HG03064 (cell line): ENCODE measurements around the gene PDE8A.

Source experiments
- ATAC-seq: cut with Tn5 transposase; IDR thresholded peaks from one replicate; pipeline ENCODE4 v1.9.1; 2021; ENCODE audit warnings: low read depth; ENCODE audit not compliant: unreplicated experiment

PDE8A gene

DNA sequence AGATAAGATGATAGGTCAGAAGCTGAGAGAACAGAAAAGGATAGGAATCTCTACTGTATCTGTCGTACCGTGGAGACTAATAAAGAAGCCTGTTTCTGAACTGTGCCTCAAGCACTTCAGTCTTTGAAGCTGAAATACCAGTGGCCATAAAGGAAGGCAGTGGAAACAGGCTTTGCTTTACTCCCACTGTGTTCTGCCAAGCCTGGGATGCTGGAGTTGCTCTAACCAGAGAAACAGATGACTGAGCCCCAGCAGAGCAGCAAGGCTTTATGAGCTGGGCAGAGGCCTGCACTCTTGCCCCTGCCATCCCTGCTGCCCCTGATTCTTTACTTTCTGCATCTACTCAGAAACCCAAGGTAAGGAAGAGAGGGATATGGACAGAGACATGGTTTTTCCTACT is 89.4 kb downstream of the PDE8A start:
- no peak for ATAC-seq

DNA sequence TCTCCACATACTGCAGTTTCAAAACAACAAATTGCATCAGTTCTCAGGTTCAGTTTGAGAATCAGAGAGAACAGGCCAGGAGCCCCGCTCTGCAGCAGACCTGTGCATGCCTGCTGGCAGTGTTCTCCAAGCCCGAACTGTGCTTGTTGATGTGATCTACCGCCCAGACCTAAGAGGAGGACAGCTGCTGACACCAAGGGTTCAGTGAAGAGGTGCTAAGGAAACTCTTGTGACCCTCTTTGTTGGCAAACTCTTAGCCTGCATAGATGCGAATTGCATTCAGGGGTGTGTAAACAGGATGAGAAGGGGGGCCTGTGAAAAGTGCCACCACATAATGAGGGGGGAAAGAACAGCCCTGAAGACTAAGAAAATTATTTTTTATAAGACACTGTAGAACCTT is 89.8 kb downstream of the PDE8A start:
- ATAC-seq, result no peak

DNA sequence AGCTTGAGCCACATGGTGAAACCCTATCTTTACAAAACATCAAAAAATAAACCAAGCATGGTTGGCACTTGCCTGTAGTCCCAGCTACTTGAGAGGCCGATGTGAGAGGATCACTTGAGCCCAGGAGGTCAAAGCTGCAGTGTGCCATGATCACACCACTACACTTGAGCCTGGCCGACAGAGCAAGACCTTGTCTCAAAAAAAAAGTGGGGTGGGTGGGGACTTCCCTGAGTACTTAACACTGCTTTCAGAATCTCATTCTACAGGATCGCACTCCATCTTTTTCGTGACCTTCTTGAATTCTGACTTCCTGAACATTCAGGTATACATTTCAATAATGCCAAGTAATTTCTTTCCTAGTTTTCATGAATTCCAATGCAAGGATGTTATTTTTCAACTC is 91.3 kb downstream of the PDE8A start:
- no peak for ATAC-seq

DNA sequence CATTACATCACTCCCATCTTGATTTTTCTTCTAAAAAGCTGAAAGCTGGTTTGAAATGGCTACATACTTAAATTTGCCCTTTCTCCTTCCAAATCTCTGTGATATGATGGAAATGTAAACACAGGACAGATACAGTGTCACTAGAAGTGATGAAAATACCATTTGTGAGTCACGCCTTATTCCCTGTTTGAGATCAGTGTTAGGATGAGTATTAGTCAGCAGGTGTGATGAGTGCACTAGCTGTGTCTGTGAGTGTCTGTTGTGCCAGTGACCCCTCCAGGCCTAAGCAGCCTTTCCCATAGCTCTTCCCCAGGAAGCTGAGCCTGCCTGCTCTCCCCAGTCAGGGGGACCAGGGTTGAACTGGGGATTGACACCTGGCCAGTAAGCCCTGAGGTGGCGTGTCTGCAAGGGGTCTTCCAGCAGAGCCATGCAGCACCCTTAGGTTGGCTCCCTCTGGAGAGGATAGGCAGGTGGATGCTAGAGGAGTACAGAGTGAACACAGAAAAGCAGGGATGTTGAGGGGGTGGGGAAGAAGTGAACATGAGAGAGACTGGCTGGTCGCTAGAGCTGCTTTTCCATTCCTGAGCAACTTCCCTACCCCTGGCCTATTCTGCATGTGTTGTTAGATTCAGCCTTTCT is 92.0 kb downstream of the PDE8A start:
- ATAC-seq, result peak; percentile 81

DNA sequence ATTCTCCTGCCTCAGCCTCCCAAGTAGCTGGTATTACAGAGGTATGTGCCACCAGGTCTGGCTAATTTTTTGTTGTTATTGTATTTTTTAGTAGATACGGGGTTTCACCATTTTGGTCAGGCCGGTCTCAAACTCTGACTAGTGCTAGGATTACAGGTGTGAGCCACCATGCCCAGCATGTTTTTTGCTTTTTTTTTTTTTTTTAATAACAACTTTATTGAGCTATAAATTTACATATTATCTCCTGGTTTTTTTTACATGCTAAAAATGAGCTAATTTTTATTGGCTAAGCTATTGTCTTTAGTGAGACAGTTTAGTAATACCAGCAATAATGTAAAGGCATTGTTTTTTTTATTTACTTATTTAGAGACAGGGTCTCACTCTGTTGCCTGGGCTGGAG is 105.2 kb downstream of the PDE8A start:
- no peak for ATAC-seq

DNA sequence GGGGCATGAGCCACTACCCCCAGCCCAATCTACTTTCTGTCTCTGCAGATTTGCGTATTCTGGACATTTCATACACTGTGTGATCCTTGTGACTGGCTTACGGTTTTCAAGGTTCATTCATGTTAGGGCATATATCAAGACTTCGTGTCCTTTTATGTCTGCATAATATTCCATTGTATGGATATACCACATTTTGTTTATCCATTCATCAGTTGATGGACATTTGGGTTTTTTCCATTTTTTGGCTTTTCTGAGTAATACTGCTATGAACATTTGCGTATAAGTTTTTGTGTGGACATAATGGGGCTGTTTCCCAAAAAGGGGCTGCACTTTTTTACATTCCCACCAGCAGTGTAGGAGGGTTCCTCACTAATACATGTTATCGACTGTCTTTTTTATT is 106.6 kb downstream of the PDE8A start:
- no peak for ATAC-seq

DNA sequence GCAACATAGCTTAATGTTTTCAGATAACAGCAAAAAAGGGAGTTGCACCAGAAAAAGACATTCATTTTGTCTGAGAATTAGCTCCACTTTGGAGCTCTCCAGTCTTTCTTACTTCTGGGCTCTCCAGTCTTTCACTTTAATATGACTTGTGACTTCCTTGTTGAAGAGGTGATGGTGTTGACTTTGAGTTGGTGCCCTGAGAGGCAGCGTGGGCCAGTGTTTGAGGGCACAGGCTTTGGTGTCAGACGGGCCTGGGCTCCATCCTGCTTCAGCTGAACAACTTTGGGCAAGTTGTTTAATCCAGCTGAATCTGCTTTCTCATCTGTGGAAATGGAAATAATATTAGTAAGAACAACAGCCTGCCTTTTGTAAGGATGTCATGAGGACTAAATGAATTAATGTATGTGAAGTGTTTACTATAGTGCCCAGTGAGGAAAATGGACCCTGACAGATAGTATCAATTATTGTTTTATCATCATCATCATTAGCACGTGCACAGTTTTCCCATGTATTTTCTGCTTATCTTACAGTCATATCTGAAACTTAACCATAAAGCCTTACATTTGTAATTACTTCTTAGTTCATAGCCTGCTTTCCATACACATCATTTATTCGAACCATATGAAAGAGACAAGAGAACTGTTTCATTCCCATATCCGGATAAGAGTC is 108.4 kb downstream of the PDE8A start:
- ATAC-seq, result no peak

DNA sequence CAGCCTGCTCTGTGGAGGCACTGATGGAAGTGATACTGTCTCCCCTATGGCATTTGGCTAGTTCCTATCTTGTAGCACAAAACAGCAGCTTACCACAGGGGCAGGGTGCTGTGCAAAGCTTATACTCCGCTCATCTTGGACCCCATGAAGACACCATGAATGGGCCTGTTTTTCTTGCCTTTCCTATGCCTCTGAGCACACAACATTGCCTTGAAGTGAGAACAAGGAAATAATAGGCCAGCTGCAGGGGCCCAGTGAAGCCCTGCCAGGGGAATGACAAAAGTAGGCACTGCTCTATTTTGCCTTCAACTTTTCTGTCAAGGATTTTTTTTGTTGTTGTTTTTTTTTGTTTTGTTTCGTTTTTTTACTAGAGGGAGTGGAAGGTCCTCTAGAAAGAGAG is 110.3 kb downstream of the PDE8A start:
- no peak for ATAC-seq

DNA sequence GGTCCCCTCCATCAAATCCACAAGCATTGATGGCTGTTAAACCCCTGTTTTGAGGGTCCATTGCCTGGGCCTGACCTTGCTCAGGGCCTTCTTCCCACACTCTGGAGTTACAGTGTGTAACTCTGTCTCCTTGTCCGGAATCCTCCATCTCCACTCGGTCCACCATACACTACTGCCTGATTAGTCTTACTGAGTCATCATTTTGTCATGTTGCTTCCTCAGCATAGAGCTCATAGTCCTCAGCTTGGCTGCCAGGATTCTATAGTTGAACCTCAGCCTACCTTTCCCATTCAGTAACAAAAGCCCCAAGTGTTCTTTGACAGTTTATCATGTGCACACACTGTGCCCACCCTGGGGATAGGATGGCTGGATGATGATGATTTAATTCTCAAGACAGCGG is 113.0 kb downstream of the PDE8A start:
- ATAC-seq, result no peak

DNA sequence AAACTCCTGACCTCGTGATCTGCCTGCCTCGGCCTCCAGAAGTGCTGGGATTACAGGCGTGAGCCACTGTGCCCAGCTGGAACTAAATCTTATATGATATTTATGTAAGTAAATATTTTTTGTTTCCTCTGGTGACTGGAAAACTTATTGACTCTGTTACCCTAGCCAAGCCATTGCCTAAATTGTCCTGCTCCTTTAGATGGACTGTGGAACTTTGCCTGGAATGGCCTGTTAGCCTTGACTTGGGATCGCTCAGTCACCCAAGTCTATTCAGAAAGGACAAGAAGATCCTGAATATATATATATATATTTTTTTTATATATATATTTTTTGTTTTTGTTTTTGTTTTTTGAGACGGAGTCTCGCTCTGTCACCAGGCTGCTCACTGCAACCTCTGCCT is 113.9 kb downstream of the PDE8A start:
- ATAC-seq, result no peak

DNA sequence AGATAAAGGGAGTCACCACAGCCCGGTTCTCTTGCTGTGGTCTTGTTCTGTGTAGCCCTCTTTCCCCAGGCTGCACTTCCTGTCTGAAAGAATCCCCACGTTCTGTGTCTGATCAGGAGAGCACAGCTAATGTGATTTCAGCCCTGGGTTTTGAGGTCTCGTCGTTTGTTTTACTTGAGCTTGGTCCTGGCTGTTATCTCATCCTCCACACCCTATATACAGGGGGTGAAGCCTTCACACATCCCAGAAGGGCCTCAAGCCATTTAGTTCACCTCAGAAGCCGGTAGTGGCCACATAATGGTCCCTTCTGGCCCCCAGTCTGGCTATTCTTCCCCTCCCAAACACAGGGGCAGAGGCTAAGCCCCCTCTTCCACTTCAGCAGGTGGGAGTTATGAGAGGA is 115.6 kb downstream of the PDE8A start:
- ATAC-seq, result no peak

DNA sequence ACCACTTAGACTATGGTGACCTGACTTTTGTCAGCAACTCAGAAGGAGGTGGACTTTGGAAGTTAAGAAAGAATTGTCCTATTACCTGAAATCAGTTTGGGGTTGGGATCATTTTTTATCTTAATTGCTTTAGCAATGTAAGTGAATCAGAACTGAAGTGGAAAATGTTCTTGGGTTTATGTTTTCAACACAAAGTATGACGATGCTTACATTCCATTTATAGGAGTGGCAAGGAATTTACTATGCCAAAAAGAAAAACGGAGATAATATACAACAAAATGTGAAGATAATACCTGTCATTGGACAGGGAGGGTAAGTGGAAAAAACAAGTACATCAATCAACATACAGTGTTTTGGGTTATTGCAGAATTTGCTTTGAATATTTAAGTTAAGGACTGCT is 116.1 kb downstream of the PDE8A start:
- no peak for ATAC-seq

DNA sequence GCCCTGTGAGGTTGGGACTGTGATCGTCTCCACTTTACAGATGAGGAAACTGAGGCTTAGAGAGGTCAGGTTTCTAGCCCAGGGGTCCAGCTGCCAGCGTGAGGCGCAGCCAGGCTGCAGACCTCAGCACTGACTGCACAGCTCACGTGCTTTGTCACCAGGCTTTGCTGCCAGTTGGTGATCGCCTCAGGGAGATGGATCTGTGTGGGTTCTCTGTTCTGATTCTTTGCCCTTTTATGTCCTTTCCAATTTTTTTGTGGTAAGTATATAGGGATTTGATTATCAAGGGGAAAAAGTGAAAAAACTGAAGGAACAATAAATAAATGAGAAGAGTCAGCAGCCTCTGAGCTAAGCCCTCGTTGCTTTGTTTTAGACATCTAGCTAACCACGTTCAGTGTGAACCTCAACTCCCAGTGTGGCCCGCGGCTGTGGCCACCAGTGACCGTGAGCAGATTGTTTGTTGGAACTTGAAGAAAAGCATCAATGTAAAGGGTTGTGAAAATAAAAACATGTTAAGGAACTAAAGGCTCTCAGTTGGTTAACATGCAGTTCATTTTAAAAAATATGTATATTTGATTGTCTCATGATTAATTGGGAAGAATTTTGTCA is 117.6 kb downstream of the PDE8A start:
- ATAC-seq, result no peak

DNA sequence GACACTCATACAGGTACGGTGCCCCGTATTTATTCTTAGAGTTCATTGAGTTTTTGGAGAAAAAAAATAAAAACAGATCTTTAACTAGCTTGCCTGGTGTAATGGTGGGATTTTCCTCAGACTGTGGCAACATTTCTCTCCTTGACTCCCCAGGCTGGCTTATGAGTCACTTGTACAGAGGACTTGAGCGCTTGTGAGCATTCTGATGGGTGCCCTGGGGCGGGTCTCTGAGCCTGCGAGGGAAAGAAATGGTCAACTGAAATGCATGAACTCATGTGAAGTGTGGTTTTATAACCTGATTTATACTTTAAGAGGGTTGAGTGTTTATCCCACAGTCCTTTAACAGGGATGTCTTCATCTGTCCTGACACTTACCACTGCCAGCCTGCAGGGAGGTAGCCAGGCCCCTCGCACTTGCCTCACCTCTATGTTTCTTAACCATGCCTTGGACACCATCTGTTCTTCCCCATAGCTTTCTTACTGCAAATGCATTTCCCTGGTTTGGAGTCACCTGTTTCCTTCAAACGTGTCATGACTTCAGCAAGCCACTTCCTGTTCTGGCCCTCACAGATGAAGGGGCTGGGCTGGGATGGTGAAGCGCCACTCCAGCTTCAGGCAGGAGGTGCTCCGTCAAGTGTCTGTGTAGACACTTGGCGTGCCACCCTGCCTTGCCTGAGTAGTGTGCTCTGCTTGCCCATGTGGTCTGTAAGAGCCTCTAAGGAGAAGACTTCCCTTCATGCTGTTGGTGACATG is 118.7 kb downstream of the PDE8A start:
- ATAC-seq, result no peak

DNA sequence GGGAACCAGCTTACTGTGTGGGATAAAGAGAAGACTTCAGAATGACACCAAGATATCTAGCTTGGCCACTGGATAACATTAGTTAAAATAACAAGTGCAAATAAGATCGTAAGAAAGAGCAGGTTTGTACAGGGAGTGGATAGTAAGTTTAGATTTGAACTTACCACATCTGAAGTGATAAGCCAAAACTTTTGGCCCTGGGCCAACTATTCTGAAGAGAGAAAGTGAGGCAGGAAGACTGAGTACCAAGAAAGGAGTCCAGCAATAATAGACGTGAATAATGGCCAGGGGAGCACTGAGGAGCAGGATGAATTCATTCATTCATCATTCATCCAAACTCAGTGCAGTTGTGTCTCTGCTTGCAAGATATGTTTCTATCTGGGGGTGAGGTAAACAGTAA is 122.9 kb downstream of the PDE8A start:
- ATAC-seq, result no peak

DNA sequence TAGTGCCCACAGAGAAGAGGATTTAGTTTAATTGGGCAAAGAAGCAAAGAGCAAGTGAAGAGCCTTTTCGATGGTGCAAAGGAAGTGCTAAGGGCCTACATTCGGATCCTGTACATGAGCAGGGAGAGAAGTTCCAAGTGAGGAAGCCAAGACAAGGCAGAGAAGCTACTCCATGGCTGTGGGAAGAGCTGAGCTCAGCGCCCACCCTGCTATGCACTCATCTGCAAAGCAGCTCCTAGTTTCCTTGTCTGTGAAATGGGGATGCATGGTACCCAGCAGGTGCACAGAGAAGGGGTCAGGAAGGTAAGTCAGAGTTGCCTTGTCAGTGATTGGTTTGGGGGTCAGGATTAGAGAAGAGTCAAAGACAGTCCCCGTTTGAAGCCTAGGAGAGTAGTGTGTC is 126.5 kb downstream of the PDE8A start:
- ATAC-seq, result no peak

DNA sequence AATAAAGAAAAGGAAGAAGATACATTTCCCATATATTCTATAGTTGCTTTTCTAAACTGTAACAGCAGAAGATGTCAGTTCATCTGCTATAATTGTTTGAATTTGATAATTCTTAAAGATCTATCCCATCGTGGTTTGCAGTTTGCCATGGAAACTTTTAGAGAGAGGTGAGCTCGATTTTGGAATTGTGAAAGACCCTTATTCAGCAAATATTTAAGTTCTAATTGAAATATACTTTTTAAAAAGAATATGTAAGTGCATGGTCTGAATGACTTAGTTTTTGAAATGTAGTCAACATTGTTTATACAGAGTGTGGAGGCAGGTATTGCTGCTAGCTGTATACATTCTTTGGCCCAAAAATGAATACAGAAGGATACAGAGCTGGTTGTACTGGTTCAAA is 127.7 kb downstream of the PDE8A start:
- ATAC-seq, result no peak

DNA sequence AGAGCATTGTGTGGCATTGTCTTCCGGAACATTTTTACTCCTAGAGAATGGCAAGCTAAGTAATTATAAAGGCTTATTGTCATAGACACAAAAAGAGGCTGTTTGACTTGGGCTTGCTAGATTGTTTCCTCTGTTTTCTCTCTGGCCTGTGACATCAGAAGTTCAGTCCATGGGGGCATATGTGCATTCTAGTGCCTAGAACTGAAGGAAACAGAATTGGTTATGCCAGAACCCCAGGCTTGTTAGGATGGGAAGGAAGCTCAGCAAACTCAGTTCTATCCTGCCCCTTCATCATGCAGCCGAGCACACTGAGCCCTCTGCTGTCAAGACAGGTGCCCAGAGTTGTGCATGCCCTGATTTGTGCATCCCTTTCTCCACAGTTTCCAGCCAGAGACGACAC is 131.3 kb downstream of the PDE8A start:
- no peak for ATAC-seq

DNA sequence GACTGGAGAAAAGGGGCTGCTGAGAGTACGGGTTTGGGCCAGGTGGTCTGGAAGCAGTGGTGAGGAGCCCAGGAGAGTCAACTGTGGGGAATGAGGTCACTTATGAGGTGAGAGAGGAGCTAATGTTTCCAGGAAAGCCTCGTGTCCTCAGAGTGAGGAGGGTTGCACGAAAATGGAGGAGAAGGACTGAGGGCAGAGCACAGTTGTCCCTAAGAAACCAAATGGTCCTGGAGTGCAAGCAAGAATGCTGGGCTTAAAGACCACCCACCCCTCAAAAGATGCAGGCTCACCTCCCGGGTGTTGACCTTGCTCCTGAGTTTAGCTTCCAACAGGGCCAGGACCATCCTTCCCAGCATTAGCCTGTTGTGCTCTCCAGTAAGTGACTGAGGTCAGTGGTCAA is 133.2 kb downstream of the PDE8A start:
- no peak for ATAC-seq

DNA sequence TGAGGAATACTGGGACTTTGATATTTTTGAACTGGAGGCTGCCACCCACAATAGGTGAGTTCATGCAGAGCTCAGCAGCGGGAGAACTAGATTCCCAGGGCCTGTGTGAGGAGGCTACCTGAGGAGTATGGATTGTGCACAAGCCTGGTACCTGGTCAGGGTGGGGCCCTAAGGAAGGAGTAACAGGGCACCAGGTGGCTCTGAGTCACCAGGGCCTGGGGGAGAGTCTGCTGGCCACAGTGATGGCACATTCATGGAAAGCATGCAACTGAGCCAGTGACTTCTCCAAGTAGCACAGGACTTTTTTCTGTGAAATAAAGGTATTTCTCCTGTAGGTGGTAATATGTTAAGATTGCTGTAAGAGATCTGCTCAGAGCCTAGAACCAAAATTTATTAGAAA is 134.4 kb downstream of the PDE8A start:
- ATAC-seq, result no peak

DNA sequence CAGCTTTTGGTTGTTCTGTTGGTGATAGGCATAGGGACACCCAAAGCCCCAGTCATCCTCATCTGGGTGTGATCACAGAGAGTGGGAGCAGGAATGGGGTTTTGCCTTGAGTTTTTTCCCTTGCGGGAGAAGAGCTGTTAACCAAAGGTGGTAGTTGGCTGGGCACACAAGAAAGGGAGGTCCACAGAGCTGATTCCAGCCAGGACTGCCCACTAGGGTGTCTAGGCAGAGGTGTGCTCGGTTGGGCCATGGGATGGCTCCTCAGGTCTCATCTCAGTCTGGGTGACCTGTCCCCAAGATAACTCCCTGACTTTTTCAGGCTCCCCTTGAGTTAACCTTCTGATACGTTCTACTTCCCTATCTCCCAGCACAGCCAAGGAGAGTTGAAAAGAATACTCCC is 134.8 kb downstream of the PDE8A start:
- no peak for ATAC-seq
